H1 (cell line): ENCODE results near the gene CLDN2. TPM values are rescaled to one million over a fixed set of nuclear protein-coding genes. Genes with fewer than 3 reads are reported as not detected.

Source experiments
- CTCF ChIA-PET: fragments of 300-600 bp; sonication (Branson Sonifier 250); formaldehyde crosslinking; loops from one replicate; lab custom pipeline; 2021; ENCODE audit not compliant: partially characterized antibody; lab: Charles Lee
- POLR2A ChIA-PET: fragments of 300-600 bp; sonication (Branson Sonifier 250); formaldehyde crosslinking; loops from one replicate; lab custom pipeline; 2021; ENCODE audit warnings: inconsistent platforms; ENCODE audit not compliant: partially characterized antibody; lab: Charles Lee
- DNase-seq, 2 experiments: peaks; one replicate each; pipeline versions ENCODE4 v3.0.0 to v3.0.0-alpha.2; 2010 to 2022; ENCODE audit warnings: low spot score in 2 of 2, low read depth in 1 of 2, mixed read lengths in 1 of 2
- FAIRE-seq: peaks from 2 replicates; lab custom pipeline; 2011; peaks lifted over from hg19 to GRCh38; lab: Jason Lieb, UNC
- H2AFZ ChIP-seq: 2 replicates; pipeline ENCODE4 v1.8.1; 2012; ENCODE audit warnings: low read length, inconsistent platforms
- H2AK5ac ChIP-seq: 2 replicates; pipeline ENCODE4 v1.6.1; 2013; ENCODE audit warnings: low read depth, low read length
- H2BK120ac ChIP-seq: replicated peaks from 2 replicates; pipeline ENCODE3; 2013; ENCODE audit warnings: low read depth, low read length, inconsistent platforms
- H2BK12ac ChIP-seq: 2 replicates; pipeline ENCODE4 v1.6.1; 2013; ENCODE audit warnings: low read depth, low read length
- H2BK15ac ChIP-seq: 2 replicates; pipeline ENCODE4 v1.6.1; 2013; ENCODE audit warnings: low read length
- H2BK20ac ChIP-seq: 2 replicates; pipeline ENCODE4 v1.6.1; 2013; ENCODE audit warnings: low read length
- H2BK5ac ChIP-seq: 2 replicates; pipeline ENCODE4 v1.6.1; 2013; ENCODE audit warnings: low read depth, low read length
- H3K14ac ChIP-seq: 2 replicates; pipeline ENCODE4 v1.6.1; 2013; ENCODE audit warnings: inconsistent platforms; ENCODE audit not compliant: insufficient read length
- H3K18ac ChIP-seq: 2 replicates; pipeline ENCODE4 v1.6.1; 2013; ENCODE audit warnings: low read length; ENCODE audit errors: extremely low read depth
- H3K23ac ChIP-seq: 2 replicates; pipeline ENCODE4 v1.6.1; 2013; ENCODE audit warnings: inconsistent platforms; ENCODE audit not compliant: insufficient read length
- H3K23me2 ChIP-seq: 2 replicates; pipeline ENCODE4 v1.6.1; 2013; ENCODE audit warnings: low read depth, low read length
- H3K27ac ChIP-seq: 2 replicates; pipeline ENCODE4 v1.6.1; 2011; ENCODE audit warnings: low read depth, low read length, inconsistent platforms
- H3K27me3 ChIP-seq, 4 experiments: replicated peaks in 1 of 4; 1 replicate in 1 of 4; 2 replicates in 3 of 4; pipeline versions ENCODE4 v1.6.1 to v1.8.1; 2011 to 2013; ENCODE audit warnings: low read length in 3 of 4, mild to moderate bottlenecking in 3 of 4, inconsistent platforms in 2 of 4, mixed read lengths in 2 of 4, moderate library complexity in 1 of 4; ENCODE audit not compliant: control insufficient read depth in 3 of 4, insufficient read depth in 3 of 4; ENCODE audit errors: extremely low read depth in 1 of 4
- H3K36me3 ChIP-seq, 4 experiments: 2 replicates each; pipeline versions ENCODE4 v1.6.1 to v1.8.1; 2011 to 2013; ENCODE audit warnings: mild to moderate bottlenecking in 4 of 4, low read length in 3 of 4, moderate library complexity in 2 of 4, control low read depth in 1 of 4, inconsistent platforms in 1 of 4; ENCODE audit not compliant: insufficient read depth in 4 of 4, control insufficient read depth in 2 of 4
- H3K4ac ChIP-seq: replicated peaks from 2 replicates; pipeline ENCODE3; 2013; ENCODE audit warnings: low read length, low read depth, mixed read lengths, inconsistent platforms; ENCODE audit not compliant: insufficient read length
- H3K4me1 ChIP-seq, 4 experiments: replicated peaks in 1 of 4; 1 replicate in 1 of 4; 2 replicates in 3 of 4; pipeline versions ENCODE4 v1.6.1 to v1.8.1; 2011 to 2013; ENCODE audit warnings: low read length in 3 of 4, inconsistent platforms in 2 of 4, mixed read lengths in 1 of 4; ENCODE audit not compliant: insufficient read depth in 4 of 4, control insufficient read depth in 3 of 4
- H3K4me2 ChIP-seq, 2 experiments: 2 replicates each; pipeline versions ENCODE4 v1.6.1 to v1.8.1; 2011 to 2013; ENCODE audit warnings: low read depth in 2 of 2, low read length in 2 of 2, control low read depth in 1 of 2, inconsistent platforms in 1 of 2, mild to moderate bottlenecking in 1 of 2; ENCODE audit not compliant: insufficient read depth in 1 of 2
- H3K4me3 ChIP-seq, 4 experiments: fragments of 200-600, 300-600 bp in 1 of 4; sonication (generic), shearing (Covaris generic), sonication (Bioruptor Twin) in 1 of 4; 2 replicates each; pipeline versions ENCODE4 v1.5.1 to v1.8.1; 2011 to 2016; ENCODE audit warnings: low read length in 4 of 4, low read depth in 3 of 4, control low read depth in 2 of 4, inconsistent platforms in 2 of 4, mild to moderate bottlenecking in 2 of 4, mixed read lengths in 1 of 4, moderate library complexity in 1 of 4; ENCODE audit not compliant: insufficient read depth in 2 of 4; ENCODE audit errors: extremely low read depth in 1 of 4
- H3K56ac ChIP-seq: replicated peaks from 2 replicates; pipeline ENCODE3; 2013; ENCODE audit warnings: low read depth, mild to moderate bottlenecking, mixed read lengths, low read length, inconsistent platforms; ENCODE audit not compliant: insufficient read length
- H3K79me1 ChIP-seq: 2 replicates; pipeline ENCODE4 v1.6.1; 2013; ENCODE audit warnings: low read depth, low read length, control low read depth
- H3K79me2 ChIP-seq, 2 experiments: 2 replicates each; pipeline versions ENCODE4 v1.6.1 to v1.8.1; 2012 to 2013; ENCODE audit warnings: low read length in 2 of 2, mild to moderate bottlenecking in 2 of 2, inconsistent platforms in 1 of 2; ENCODE audit not compliant: insufficient read depth in 2 of 2, control insufficient read depth in 1 of 2
- H3K9ac ChIP-seq, 4 experiments: replicated peaks in 1 of 4; 1 replicate in 1 of 4; 2 replicates in 3 of 4; pipeline versions ENCODE4 v1.6.1 to v1.8.1; 2011 to 2013; ENCODE audit warnings: low read depth in 3 of 4, low read length in 3 of 4, control low read depth in 2 of 4, mild to moderate bottlenecking in 2 of 4, moderate library complexity in 2 of 4, inconsistent platforms in 1 of 4; ENCODE audit errors: extremely low read depth in 1 of 4
- H3K9me3 ChIP-seq, 2 experiments: 2 replicates each; pipeline versions ENCODE4 v1.6.1 to v1.8.1; 2012 to 2013; ENCODE audit warnings: mild to moderate bottlenecking in 2 of 2, moderate library complexity in 2 of 2, control low read depth in 1 of 2, inconsistent platforms in 1 of 2, low read depth in 1 of 2, low read length in 1 of 2, mixed read lengths in 1 of 2; ENCODE audit not compliant: insufficient read depth in 2 of 2
- H4K20me1 ChIP-seq, 2 experiments: replicated peaks in 1 of 2; 2 replicates each; pipeline versions ENCODE3 to v1.8.1; 2011 to 2013; ENCODE audit warnings: inconsistent platforms in 2 of 2, low read length in 2 of 2, mild to moderate bottlenecking in 1 of 2; ENCODE audit not compliant: insufficient read depth in 2 of 2, control insufficient read depth in 1 of 2
- H4K5ac ChIP-seq: 2 replicates; pipeline ENCODE4 v1.6.1; 2013; ENCODE audit warnings: low read length, low read depth, mixed read lengths, inconsistent platforms; ENCODE audit not compliant: insufficient read length
- H4K8ac ChIP-seq: 2 replicates; pipeline ENCODE4 v1.8.0; 2013; ENCODE audit warnings: mild to moderate bottlenecking, moderate library complexity, low read length, inconsistent platforms; ENCODE audit not compliant: insufficient read depth; ENCODE audit errors: extremely low read depth
- H4K91ac ChIP-seq: replicated peaks from 2 replicates; pipeline ENCODE3; 2013; ENCODE audit warnings: low read length, mixed read lengths, inconsistent platforms; ENCODE audit not compliant: insufficient read length
- WGBS, 2 experiments: shearing (Covaris generic) in 1 of 2; methylation state at CpG; one replicate each; pipeline versions ENCODE4 v1.1.6 to v1.1.7; 2013 to 2015; ENCODE audit warnings: low lambda C conversion rate in 2 of 2, mixed read lengths in 2 of 2, inconsistent platforms in 1 of 2, low coverage in 1 of 2, missing lambda C conversion rate in 1 of 2; ENCODE audit not compliant: insufficient replicate concordance in 2 of 2, insufficient coverage in 1 of 2, insufficient read length in 1 of 2; ENCODE audit errors: extremely low coverage in 1 of 2, missing lambda C conversion rate in 1 of 2; 5-methylcytosine and 5-hydroxymethylcytosine counted together
- polyA plus RNA-seq, 7 experiments: library from polyadenylated mRNA; depleted of rRNA in 3 of 7; stranded (reverse) in 5 of 7; unstranded in 2 of 7; fragments of >200 nt in 5 of 7; fragments of 200-250 nt in 2 of 7; gene quantifications; 1 replicate in 5 of 7; 2 replicates in 1 of 7; 4 replicates in 1 of 7; pipeline versions ENCODE4 v1.2.1 to v1.2.3, GENCODE V29; 2011 to 2013; ENCODE audit warnings: missing spikeins in 2 of 7, mixed read lengths in 2 of 7
- total RNA-seq: library from RNA; stranded (reverse); fragmentation: NEBNext Ultra II Directional; extraction: Animal tissue kit (Norgen Biotek cat#: 25700); gene quantifications from 2 replicates; pipeline ENCODE4 v1.2.1, GENCODE V29; 2021

Gene CLDN2
- total and polyA plus RNA-seq, 2 of the 8 experiments (the other 6 are each of a cell fraction or from before 2014, with no cell fraction given): 0.02 TPM; not detected in 1

- POLR2A ChIA-PET: no interaction called here
- H3K27ac ChIP-seq: no peak overlapping the region
- no peak overlapping the region for H2AFZ ChIP-seq
- CTCF ChIA-PET: interaction anchor here (0.7 to 3.0 kb wide), 3 partner anchors 34 to 53 kb away, joined by 3 to 10 read pairs (median 3); no protein-coding TSS in a partner anchor
- H3K36me3 ChIP-seq: no peaks in the 10 kb centered on the region
- no peak overlapping the region for H4K8ac ChIP-seq
- no peaks in the 10 kb centered on the region for H3K4me1 ChIP-seq
- no peak overlapping the region for H3K18ac ChIP-seq
- no peak overlapping the region for H3K4ac ChIP-seq
- DNase-seq (no peak), FAIRE-seq (no peak)
- H3K23ac ChIP-seq: no peak overlapping the region
- 90% methylated on average over 5 of the region's 6 CpGs; no CpG with 5 or more reads in 1 of the 2 experiments for WGBS, 2 experiments
- no peaks in the 10 kb centered on the region for H3K79me1 ChIP-seq
- H3K27me3 ChIP-seq: no peaks in the 10 kb centered on the region
- no peak overlapping the region for H2BK15ac ChIP-seq
- H2BK20ac ChIP-seq: no peak overlapping the region
- no peak overlapping the region for H3K4me3 ChIP-seq
- H3K4me2 ChIP-seq: no peak overlapping the region
- no peaks in the 10 kb centered on the region for H3K9me3 ChIP-seq
- no peaks in the 10 kb centered on the region for H4K20me1 ChIP-seq
- H3K14ac ChIP-seq: no peak overlapping the region
- H4K5ac ChIP-seq: no peak overlapping the region
- H2BK120ac ChIP-seq: no peak overlapping the region
- no peaks in the 10 kb centered on the region for H3K23me2 ChIP-seq
- no peak overlapping the region for H3K9ac ChIP-seq
- H3K79me2 ChIP-seq: no peaks in the 10 kb centered on the region
- no peak overlapping the region for H2AK5ac ChIP-seq
- no peak overlapping the region for H3K56ac ChIP-seq
- no peak overlapping the region for H4K91ac ChIP-seq
- no peak overlapping the region for H2BK12ac ChIP-seq
- no peak overlapping the region for H2BK5ac ChIP-seq
Measured at GRCh38 chrX:106932960-106933537, 12.8 kb downstream of the CLDN2 start.
